GM18517 (cell line): Measurements from ENCODE around the gene MARCHF10.

Source experiments
- ATAC-seq: cut with Tn5 transposase; IDR thresholded peaks from one replicate; pipeline ENCODE4 v1.9.1; 2021; ENCODE audit warnings: mild to moderate bottlenecking, moderate library complexity; ENCODE audit not compliant: unreplicated experiment

The MARCHF10 gene

DNA sequence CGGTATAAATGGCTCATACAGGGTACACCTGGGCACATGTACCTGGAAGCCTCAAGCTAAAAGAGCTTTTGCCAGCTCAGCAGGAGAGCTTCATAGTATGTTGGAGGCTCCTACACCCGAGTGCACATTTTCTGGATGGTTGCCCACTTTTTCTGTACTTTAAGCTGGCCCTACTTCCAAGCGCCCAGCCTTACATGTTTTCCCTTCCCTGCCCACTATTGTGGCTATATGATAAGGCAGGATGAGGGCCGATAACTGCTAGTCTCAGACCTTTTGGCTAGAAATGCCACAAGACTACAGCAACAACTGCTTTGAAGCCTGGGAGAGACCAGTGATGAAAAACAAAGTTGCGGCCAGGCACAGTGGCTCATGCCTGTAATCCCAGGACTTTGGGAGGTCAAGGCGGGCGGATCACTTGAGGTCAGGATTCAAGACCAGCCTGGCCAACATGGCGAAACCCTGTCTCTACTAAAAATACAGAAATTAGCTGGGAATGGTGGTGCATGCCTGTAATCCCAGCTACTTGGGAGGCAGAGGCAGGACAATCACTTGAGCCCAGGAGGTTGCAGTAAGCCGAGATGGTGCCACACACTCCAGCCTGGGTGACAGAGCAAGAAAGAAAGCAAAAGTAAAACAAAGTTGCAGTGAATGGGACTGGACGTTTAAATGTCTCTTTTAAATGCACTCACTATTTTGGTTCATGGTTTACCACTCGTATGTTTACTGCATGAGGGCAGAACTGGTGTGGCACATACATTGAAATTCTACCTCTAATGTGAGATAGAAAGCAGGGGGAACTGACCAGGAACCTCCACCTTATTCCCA, 14.2 kb upstream of the MARCHF10 start:
- ATAC-seq: no peak

DNA sequence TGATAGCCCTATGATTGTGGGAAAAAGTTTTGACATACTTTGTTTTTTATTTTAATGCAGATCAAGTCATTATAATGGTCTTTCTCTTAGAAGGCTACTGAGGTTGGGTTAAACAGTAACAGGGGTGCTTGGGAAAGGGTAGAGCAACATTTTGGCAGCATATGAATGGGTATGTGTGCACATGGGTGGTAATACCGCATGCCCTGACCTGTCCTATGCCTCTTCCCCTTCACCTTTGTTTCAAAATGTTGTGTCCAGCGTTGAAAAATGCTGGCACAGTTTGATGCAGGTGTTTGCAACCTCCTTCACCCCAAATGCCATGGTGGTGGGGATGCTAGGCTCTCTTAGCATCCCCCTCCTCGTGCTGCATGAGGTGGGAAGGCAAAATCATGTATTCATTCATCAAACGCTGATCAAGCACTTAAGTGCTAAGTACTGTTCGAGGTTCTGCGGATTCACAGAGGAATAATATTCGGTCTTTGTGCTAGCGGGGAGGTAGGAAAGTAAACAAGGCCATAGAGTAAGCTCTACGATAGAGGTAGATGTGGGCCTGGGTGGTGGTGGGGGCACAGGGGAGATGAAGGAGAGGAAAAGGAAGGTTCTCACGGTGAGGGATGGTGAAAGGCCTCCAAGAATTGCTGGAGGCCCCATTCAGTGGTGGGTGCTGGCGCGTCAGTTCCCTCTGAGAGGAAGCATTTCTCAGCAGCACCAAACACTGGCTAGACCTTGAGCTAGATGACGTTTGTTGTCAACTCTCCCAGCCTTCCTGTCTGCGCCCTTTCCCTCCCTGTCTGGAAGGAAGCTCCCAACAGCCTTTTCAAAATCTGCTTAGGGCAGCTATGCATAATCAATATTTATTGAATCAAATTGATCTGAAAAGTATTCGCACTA, 13.3 kb upstream of the MARCHF10 start:
- no peak for ATAC-seq

- ATAC-seq: no peak
Observed at GRCh38 chr17:62819511-62820221, 11.6 kb upstream of the MARCHF10 start.

- no peak for ATAC-seq
Observed at GRCh38 chr17:62818526-62818925, 10.4 kb upstream of the MARCHF10 start.

DNA sequence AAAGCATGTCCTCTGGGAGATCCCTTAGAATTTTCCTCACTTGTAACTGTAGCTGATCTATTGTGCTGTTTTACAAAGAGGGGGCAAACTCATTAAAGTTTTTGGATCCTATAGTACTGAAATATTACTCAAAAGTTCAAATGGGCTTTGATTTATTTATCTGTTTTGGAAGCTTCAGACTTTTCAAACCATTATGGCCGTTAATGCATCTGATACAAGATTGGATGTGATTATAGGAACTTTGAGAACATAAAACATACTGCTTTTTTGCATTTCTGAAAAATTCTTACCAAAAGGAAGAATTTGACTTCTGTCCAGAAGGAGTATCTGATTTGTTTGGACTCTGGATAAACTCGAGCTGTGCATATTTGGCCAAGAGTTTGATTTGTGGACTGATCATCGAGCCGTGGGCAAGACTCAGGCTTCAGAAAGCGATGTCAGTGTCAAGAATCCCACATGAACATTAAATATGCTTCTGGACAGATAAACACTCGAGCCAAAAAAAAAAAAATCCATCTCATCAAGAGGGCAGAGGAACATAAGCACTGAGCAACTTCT, 8.2 kb upstream of the MARCHF10 start:
- ATAC-seq: no peak

DNA sequence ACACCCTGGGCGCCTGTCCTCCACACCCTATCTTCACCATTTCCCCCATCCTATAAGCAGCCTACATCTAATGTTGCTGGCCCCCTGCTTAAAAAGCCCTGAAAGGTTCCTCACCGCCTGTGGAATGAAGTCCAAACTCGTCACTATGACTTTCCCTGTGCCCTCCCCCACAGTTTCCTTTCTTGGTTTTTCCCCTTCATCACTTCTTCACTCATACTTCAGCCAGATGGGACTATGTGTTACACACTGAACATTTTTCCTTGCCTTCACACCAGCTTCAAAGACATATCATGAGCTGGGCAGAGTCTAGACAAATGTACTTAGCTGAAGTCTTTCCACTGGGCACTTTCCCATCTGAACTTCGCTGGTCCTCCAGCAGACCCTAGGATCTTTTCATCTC, 1.5 kb upstream of the MARCHF10 start:
- ATAC-seq: no peak

- no peak for ATAC-seq
Observed at GRCh38 chr17:62808576-62808970, 459 bp upstream of the MARCHF10 start.

DNA sequence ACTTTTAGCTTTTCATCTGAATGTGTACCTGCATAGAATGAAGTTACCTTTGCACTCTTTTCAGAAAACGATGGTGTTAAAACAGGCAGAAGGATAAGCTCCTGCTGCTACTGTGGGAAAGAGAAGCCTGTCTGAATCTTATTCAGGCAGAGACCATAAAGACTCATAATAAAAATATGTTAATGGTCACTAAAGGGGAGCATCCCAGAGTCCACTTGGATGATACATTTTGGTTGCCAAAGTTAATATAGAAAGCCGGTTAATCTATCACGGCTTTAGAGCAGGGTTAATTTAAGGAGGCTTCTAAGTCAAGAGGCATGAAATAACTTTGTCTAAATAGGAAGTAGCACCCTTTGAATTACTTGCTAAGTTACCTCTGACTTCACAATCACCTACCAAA, 2.9 kb downstream of the MARCHF10 start:
- no peak for ATAC-seq

GRCh38 chr17:62804822-62805221, 3.3 kb downstream of the MARCHF10 start:
- no peak for ATAC-seq

DNA sequence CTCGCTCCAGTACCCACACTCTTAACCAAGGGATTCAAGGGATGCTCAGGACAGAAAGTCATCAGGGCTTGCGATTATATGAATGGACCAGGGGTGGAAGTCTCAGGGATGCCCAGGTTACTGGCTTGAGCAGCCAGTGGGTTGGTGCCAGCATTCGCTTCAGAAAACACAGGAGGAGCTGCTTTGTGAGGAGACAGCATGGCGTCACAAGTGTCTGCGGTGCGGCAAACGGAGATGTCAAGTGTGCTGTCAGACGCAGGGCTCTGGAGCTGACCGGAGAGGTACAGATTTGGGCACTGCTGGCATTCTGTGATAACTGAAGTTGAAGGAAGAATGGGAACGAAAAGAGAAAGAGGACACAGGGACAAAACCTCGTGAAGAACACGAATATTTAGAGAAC, 4.1 kb downstream of the MARCHF10 start:
- no peak for ATAC-seq

GRCh38 chr17:62802561-62803205, 5.4 kb downstream of the MARCHF10 start:
- ATAC-seq: no peak

GRCh38 chr17:62801553-62802114, 6.5 kb downstream of the MARCHF10 start:
- ATAC-seq: no peak

DNA sequence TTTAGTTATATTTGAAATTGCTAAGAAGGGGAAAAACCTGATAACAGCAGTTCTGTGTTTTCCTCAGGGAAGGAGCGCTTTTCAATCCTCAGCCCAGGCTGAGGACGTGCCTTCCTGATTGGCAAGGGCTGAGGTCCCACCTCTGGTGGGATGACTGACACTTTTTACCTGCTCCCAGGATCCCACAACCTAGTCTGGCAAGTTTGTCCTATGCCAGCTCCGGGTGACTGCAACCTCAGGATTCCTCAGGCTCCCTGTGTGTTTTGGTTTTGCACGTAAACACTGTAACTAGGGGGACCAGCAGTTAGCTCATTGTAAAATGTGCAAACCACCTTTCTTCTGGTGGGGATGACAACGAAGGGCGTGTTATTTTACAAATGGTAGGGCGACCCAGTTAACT, 7.5 kb downstream of the MARCHF10 start:
- no peak for ATAC-seq

- ATAC-seq: no peak
Observed at GRCh38 chr17:62797959-62798358, 10.2 kb downstream of the MARCHF10 start.

- no peak for ATAC-seq
Observed at GRCh38 chr17:62796291-62796690, 11.8 kb downstream of the MARCHF10 start.

GRCh38 chr17:62794666-62794971, 13.5 kb downstream of the MARCHF10 start:
- ATAC-seq: no peak

DNA sequence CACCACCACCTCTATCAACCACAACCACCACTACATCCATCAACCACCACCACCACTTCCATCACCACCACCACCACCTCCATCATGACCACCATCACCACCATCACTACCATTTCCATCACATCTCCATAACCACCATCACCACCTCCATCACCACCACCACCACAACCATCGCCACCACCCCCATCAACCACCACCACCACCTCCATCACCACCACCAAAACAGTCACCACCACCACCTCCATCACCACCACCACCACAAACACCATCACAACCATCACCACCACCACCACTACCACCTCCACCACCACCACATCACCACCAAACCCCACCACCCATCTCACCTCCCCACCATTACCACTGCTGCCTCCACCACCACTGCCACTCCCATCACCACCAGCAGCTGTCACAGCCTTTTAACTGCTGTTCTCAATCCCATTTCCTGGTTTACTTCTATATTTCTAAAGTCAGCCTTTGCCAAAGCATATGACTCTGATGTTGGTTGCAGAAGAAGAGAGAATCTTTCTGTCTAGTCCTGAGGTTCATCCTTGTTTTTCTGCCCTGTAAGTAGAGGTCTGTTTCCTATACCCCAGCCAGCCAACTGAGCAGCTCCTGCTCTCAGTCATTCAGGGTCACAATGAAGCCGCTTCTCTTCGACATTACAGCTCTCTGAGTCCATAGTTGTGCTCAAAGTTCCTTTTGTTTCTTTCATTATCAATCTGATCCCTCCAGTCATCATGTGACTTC, 14.0 kb downstream of the MARCHF10 start:
- no peak for ATAC-seq

DNA sequence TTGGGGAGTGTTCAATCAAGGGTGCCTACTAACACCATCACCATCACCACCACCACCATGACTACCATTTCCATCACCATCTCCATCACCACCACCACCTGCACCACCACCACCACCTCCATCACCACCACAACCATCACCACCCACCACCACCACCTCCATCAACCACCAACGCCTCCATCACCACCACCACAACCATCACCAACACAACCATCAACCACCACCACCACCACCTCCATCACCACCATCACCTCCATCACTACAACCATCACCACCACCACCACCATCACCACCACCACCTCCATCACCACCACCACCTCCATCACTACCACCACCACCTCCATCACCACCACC, 15.7 kb downstream of the MARCHF10 start:
- ATAC-seq: no peak

DNA sequence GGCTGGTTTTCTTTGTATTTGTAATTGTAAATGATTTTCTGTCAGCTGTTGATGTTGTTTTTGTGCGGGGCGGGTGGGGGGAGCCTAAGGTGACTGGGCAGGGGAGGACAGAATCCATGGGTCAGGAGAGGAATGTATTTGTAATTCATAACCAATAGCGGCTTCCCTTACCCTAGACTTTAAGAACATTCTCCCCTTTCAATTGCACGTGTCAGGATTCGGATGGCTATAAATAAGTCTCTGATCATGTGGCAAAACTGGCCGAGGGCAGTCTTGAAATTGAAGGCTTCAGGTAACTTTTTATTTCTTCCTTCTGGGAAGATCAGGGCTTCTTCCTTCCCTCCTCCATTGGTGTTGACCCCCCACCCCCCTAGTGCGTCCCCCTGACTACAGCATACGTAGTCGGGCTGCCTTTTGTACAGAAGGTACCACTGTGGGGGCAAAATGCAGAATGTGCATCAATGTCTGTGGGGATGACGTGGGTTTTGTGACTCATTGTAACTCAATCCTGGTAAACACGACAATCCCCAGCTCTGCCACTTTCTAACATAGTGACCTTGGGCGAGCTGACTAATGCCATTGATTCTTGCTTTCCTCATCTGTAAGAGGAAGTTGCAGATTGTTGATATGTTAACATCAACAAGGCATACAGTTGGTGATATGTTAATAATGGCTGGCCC, 16.2 kb downstream of the MARCHF10 start:
- no peak for ATAC-seq
